IPS DF 4.7 (cell line): ENCODE measurements around the gene HRH3.

Experiments used
- DNase-seq: peaks from one replicate; pipeline ENCODE4 v3.0.0-alpha.2; 2013; ENCODE audit warnings: low spot score; ENCODE audit errors: extremely low read depth

Gene HRH3

GRCh38 chr20:62230696-62231095 lies 10.6 kb upstream of the HRH3 start:
- DNase-seq: no peak

- no peak for DNase-seq
Observed at GRCh38 chr20:62230276-62230675, 10.2 kb upstream of the HRH3 start.

- no peak for DNase-seq
Observed at GRCh38 chr20:62229667-62230066, 9.6 kb upstream of the HRH3 start.

GRCh38 chr20:62228982-62229545 lies 9.0 kb upstream of the HRH3 start:
- DNase-seq: no peak

- DNase-seq: no peak
Observed at GRCh38 chr20:62227977-62228958, 8.2 kb upstream of the HRH3 start.

- DNase-seq: no peak
Observed at GRCh38 chr20:62227591-62227976, 7.5 kb upstream of the HRH3 start.

- no peak for DNase-seq
Observed at GRCh38 chr20:62226707-62227590, 6.9 kb upstream of the HRH3 start.

- no peak for DNase-seq
Observed at GRCh38 chr20:62225820-62226635, 6.0 kb upstream of the HRH3 start.

- no peak for DNase-seq
Observed at GRCh38 chr20:62225026-62225425, 4.9 kb upstream of the HRH3 start.

- DNase-seq: no peak
Observed at GRCh38 chr20:62224113-62224855, 4.2 kb upstream of the HRH3 start.

GRCh38 chr20:62223571-62223970 lies 3.5 kb upstream of the HRH3 start:
- DNase-seq: no peak

GRCh38 chr20:62222972-62223371 lies 2.9 kb upstream of the HRH3 start:
- no peak for DNase-seq

- no peak for DNase-seq
Observed at GRCh38 chr20:62222266-62222850, 2.3 kb upstream of the HRH3 start.

GRCh38 chr20:62220666-62221568 lies 839 bp upstream of the HRH3 start:
- no peak for DNase-seq

- DNase-seq: no peak
Observed at GRCh38 chr20:62219101-62219991, 732 bp downstream of the HRH3 start.

GRCh38 chr20:62217913-62218773 lies 1.9 kb downstream of the HRH3 start:
- no peak for DNase-seq
